Limb (tissue), 2 donors: ENCODE results near the gene RETREG3.
A peak's percentile ranks its signal among the peaks of the same experiment; 100 is the strongest.
"Not testable (repeated sequence)": the region's sequence is repeated elsewhere in the genome, so short reads cannot be mapped to it uniquely, and the experiment has no call there.

Source experiments
- DNase-seq, 2 donors: peaks; one replicate each; pipeline ENCODE4 v3.0.0-alpha.2; 2016; ENCODE audit errors: extremely low spot score in 2 of 2

RETREG3 gene

GRCh38 chr17:42612013-42612412 is 2.8 kb upstream of the RETREG3 start:
- no peak for DNase-seq

DNA sequence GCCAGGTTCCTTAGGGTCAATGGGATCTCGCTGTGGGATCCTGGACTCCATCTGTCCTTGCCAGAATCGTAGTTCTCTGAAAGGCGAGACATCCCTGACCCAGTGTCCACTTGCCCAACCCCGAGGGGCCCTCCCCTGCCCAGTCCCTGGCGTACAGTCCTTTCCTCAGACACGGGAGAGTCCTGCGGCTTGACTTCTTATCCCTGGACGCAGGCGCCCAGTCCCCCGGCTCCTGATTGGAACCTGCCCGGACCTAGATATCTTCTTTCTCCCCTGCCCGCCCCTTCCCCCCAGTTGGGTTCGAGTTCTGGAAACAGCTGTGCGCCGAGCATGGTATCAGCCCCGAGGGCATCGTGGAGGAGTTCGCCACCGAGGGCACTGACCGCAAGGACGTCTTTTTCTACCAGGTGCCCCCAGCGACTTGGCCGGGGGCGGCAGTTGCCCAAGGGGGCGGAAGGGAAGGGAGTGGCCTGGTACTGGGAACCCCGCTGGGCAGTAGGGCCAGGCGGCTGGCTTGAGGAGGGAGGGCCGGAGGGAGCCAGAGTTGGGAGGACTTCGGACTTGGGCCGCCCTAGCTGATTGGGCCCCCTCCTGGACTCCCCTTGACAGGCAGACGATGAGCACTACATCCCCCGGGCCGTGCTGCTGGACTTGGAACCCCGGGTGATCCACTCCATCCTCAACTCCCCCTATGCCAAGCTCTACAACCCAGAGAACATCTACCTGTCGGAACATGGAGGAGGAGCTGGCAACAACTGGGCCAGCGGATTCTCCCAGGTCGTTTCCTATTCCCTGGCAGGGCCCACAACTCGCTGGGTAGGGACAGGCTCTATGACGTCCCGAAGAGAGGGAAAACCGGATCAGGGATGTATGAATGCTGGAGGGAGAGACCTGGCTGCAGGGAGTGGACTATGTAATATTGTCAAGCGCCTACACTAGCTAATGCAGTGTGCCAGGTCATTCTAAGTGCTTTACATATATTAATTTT is 934 bp upstream of the RETREG3 start:
- not testable (repeated sequence) for DNase-seq

DNA sequence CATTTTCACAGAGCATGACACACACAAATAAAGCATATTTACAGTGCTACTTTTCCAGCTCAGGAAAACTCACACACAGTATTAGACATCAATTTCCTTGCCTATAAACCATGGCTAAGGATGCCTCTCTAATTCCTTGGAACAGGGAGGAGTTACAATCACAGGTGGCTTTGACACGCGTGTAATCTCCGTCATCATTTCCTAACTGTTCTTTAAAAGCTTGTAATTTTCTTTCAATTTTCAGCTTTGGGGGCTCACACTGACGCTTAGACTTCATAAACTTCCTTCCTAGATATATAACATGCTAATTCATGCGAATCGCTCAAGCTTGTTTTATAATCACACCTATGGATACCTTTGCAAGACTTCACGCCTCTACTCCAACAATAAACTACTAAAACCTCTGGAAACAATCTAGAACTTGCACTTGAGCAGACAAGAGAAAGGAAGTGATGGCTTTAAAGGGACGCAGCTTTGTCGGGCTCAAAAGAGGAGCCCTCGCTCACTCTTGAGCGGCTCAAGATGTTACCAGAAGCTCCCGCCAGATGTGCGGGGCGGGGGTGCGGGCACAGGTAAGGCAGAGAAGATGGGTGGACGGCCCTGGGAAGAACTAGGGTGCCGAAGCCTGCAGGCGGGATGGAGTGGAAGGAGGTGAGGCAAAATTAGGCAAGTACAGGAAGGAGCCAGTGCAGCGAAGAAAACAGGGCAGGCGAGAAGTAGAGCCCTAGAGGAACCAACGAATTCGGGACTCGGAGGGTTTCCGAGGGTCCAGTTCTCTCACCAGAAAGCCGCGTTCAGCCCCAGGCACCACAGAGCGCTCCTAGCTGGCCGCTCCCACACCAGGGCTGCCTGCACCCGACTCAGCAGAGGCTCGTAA is 631 bp downstream of the RETREG3 start:
- DNase-seq = no peak

DNA sequence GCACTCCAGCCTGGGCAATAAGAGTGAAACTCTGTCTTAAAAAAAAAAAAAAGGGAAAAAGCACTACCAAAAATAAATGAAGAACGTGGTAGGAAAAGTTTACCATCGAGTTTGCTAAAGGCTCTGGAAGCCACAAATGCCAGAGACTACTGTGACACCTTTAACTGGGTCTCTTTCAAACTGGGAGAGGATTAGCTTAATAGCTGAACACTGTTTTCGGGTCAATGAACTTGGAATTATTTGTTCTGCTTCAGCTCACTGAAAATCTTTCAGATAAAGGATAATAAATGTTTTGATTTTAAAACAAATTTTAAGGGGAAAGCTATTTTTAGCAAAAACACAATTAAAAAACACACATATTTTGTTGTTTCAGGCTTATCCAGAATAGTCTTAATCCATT is 1.4 kb downstream of the RETREG3 start:
- no peak for DNase-seq

DNA sequence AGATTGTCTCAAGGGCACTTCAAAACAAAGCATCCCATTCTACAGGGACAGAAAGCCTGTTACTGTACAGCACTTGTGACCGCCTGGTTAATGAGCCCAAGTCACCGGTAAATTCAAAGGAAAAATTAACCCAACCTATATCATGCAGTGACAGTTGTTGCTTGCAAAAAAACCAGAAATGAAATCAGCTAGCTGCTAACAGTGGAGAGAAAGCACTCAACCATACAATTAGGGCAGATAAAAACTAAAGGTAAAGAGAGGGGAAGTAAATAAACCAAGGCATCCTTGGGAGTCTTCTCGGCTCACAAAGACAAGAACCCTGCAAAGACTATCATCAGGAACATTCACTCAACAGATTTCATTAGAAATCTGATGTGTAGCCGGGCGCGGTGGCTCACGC is 5.9 kb downstream of the RETREG3 start:
- DNase-seq = no peak

GRCh38 chr17:42598905-42599304 is 10.3 kb downstream of the RETREG3 start:
- no peak for DNase-seq

GRCh38 chr17:42596386-42596785 is 12.8 kb downstream of the RETREG3 start:
- no peak for DNase-seq

- DNase-seq = no peak
Measured at GRCh38 chr17:42591411-42591810, 17.8 kb downstream of the RETREG3 start.

DNA sequence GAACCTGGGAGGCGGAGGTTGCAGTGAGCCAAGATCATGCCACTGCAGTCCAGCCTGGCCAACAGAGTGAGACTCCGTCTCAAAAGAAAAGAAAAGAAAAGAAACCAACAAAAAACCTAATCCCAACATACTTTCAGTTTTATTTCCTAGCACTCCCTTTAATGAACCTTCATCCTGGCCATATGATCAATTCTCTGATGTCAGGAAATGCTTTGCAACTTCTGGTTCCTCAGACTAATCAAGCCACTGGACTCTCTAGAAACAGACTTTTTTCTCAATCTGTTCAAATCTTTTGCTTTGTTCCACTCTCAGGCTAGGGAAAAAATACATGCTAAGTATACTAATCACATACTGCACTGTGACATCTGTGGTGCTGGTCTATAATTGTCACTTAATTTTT is 18.3 kb downstream of the RETREG3 start:
- no peak for DNase-seq

DNA sequence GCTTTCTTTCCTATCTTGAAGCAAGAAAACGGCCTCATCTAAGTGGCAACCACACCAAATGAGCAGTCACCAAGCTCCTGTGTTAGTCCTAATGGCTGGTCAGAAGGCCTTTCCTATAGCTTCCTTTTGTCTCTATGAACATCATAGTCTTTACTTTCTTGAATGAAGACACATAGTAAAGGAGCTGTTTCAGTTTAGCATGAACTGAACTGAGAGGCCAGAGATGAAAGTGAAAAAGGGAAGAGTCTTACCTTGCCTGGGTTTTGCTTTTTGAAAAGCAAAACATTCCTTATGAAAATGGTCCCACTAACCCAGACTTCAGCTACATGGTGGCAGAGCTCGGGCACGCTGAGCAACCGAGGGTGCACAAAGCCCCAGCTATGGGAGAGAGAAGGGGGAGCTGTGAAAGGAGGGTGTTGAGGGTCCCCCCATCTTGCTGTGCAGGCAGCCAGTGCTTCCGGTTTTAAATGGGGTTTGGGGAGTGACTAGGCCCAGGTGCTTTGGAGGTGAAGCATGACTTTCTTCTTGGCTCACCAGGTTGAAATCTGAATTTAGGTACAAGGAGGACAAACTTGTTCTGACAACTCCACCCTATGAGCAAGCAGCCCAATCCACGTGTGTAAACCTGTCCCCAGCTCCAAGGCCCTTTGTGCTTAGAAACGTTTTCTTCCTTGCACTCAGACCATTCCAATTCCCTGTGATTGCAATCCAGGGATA is 22.5 kb downstream of the RETREG3 start:
- DNase-seq = no peak

GRCh38 chr17:42585353-42585752 is 23.8 kb downstream of the RETREG3 start:
- no peak for DNase-seq

GRCh38 chr17:42584880-42585279 is 24.3 kb downstream of the RETREG3 start:
- DNase-seq = no peak

DNA sequence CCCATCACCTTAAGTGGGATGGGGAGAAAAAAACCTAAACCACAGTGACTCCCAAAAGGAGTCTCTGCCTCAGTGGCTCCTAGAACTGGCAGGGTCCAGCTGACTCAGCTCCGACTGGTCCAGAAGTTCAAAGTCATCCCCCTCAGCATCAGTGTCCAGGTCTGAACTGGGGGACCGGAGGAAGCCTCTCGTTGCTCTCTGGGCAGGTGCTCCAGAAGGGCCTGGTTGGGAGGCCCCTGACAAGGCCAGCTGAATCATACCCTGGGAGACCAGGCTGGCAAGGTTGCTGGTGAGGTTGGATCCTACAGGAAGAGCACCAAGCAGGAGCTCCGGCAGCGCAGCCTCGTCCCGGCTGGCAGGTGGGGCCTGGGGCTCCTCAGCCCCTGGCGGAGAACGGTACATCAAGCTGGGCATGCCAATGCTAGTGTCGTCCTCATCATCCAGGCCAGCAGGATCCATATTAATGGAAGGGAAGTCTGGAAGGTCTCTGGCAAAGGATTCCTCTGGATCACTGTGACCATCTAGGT is 27.4 kb downstream of the RETREG3 start:
- DNase-seq = no peak

DNA sequence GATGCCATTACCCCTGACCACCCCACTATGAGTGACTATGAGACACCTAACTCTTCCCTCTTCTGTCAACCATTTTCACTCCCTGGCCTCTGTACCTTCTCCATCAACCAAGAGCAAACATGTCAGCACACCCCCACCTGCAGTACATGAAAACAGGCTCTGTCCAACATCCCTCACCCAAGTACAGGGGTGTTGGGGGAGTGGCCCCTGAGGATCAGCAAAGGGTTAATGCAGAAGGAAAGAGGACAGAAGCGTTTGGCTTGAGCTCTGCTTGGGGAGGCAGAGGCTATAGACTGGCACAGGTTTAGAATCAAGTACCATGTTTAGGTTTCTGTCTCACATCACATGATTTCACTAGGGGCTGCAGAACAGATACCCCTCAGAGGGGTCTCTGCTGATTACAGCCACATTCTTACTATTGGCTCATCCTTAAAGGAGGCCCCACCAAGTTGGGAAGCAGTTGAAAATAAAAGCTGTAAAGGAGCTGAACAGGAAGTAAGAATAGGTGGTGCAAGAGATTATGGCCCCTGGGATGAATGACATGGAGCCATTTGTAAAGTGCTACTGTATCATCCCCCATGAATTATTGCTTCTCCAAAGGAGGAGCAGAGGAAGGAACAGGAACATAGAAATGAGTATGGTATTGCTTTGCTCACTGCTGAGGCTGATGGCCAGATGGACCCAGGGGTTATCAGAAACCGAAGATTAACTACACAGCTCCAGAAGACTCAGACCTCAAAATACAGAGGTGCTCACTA is 29.2 kb downstream of the RETREG3 start:
- DNase-seq = no peak

GRCh38 chr17:42578282-42578869 is 30.8 kb downstream of the RETREG3 start:
- peak; percentile 79 to 85 for DNase-seq

- DNase-seq = peak; percentile 94 to 95
Measured at GRCh38 chr17:42577532-42578281, 31.5 kb downstream of the RETREG3 start, which contains the start of gene PSMC3IP. PSMC3IP (minus strand) TSS chr17:42577729; CDS start chr17:42577686, 43 bp downstream.

GRCh38 chr17:42577140-42577531 is 32.0 kb downstream of the RETREG3 start:
- DNase-seq = no peak

- DNase-seq = no peak
Measured at GRCh38 chr17:42574463-42574862, 34.7 kb downstream of the RETREG3 start.

- DNase-seq = no peak
Measured at GRCh38 chr17:42573095-42573494, 36.1 kb downstream of the RETREG3 start.
